ENCODE measurements around the gene MAN2C1.
"Not testable (repeated sequence)": the region's sequence is repeated elsewhere in the genome, so short reads cannot be mapped to it uniquely, and the experiment has no call there.

Gene MAN2C1

DNA sequence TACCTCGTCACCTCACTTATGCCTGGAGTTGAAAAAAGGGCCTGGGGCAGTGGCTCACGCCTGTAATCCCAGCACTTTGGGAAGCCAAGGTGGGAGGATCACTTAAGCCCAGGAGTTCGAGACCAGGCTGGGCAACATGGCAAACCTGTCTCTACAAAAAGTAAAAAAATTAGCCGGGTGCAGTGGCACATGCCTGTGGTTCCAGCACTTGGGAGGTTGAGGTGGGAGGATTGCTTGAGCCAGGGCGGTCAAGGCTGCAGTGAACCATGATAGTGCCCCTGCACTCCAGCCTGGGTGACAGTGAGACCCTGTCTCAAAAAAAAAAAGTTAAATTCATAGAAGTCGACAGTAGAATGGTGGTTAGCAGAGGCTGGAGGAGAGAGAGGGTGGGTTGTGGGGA, 26.2 kb downstream of the MAN2C1 start:
- no peak for DNase-seq

- no peak for DNase-seq
These were observed 28.7 kb downstream of the MAN2C1 start for GRCh38 chr15:75339531-75340240.

- DNase-seq, result no peak
These were observed 29.7 kb downstream of the MAN2C1 start for GRCh38 chr15:75338661-75339240.

DNA sequence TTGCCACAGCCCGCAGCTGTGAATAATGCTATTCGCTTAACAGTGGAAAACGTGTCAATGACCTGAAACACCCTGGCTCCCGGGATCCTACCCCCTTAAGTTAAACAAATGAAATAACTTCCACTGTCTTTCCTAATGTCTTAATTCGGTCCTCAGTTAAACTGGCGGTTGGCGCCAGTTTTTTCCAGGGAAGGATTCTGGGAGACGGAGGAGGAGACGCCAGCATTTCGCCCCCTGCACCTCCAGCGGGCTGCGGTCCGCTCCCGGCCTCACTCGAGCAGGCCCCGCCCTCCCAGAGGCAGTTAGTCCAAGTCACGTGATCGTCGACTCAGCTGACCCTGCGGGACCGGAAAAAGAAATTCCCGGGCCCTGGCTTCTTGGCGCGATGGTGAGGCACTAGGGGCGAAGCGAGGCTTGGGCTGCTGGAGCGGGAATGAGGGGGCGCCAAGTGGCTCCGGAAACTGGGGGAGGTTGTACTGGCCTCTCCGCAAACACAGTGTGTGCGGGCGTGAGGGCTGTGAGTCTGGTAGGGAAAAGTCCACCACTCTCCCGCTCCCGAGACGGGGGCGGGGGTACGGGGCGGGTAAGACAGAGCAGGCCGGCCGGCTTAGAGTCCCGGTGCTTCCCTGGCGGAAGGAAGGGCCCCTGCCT, 32.6 kb downstream of the MAN2C1 start, which contains the start of gene COMMD4:
Gene COMMD4 (plus strand): TSS at position 359 of the 651 bp plus-strand sequence. CDS start 27 bp downstream, at position 386.
- DNase-seq, result peak; percentile 78

DNA sequence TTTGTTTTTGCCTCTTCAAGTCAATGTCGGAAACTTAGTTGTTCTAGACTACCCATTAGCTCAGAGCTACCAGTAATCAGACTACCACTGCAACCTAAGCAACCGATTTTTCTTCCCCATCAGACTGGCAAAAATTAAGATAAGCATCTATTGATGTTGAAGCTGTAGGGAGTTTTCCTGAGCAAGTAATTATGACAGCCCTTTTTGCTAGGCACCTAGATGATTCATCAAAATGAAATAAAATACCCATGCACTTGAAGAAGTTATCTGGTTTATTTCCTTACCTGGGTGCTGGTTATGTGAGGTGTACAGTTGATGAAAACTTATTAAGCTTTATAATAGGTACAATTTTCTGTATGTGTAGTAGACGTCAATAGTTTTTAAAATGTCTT, 33.1 kb downstream of the MAN2C1 start:
- no peak for DNase-seq

GRCh38 chr15:75333654-75334419, 34.6 kb downstream of the MAN2C1 start:
- not testable (repeated sequence) for DNase-seq

GRCh38 chr15:75332093-75332492, 36.3 kb downstream of the MAN2C1 start:
- DNase-seq, result not testable (repeated sequence)

- DNase-seq, result no peak
These were observed 38.8 kb downstream of the MAN2C1 start for GRCh38 chr15:75329571-75329970.

- DNase-seq, result no peak
These were observed 39.7 kb downstream of the MAN2C1 start for GRCh38 chr15:75328493-75329314.

GRCh38 chr15:75327491-75327890, 40.9 kb downstream of the MAN2C1 start:
- no peak for DNase-seq

GRCh38 chr15:75327005-75327404, 41.4 kb downstream of the MAN2C1 start:
- no peak for DNase-seq

DNA sequence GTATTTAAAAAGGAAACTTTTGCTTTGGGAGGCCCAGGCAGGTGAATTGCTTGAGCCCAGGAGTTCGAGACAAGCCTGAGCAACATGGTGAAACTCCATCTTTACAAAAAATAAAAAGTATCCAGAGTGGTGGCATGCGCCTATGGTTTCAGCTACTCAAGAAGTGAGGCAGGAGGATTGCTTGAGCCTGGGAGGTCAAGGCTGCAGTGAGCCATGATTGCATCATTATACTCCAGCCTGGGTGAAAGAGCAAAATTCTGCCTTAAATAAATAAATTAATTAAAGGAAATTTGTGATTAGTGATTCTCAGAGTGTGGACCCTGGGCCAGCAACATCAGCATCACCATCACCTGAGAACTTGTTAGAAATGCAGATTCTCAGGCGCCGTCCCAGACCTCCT, 42.5 kb downstream of the MAN2C1 start:
- DNase-seq, result no peak

GRCh38 chr15:75321711-75322110, 46.7 kb downstream of the MAN2C1 start:
- no peak for DNase-seq

DNA sequence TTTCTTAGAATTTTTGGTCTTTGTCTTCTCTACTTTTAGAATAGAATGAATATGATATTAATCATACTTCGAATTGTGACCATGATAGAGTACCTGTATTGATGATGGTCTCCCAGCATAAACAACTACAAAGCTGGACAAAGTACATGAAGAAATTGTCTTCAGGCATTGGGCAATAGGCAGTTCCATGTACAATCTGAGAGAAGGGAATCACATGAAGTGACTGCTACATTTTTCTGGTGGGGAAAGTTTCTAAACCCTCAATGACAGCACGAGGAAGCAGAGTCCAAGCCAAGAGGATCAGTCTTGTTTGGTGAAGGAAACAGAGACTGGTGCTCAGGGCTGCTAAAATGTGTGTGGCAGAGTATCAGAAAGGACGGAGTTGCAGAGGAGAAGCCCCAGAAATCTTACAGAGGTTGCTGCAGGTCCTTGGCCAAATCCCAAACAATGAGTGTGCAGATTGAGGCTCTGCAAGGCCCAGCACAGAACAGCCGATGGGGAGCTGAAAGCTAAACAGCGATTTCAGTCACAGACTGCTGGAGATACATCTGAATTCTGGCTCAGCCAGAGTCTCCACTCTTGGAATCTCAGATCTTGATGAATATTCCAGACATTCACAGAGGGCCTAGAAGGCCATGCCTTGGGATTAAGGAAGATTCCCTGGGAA, 49.0 kb downstream of the MAN2C1 start:
- DNase-seq, result not testable (repeated sequence)

DNA sequence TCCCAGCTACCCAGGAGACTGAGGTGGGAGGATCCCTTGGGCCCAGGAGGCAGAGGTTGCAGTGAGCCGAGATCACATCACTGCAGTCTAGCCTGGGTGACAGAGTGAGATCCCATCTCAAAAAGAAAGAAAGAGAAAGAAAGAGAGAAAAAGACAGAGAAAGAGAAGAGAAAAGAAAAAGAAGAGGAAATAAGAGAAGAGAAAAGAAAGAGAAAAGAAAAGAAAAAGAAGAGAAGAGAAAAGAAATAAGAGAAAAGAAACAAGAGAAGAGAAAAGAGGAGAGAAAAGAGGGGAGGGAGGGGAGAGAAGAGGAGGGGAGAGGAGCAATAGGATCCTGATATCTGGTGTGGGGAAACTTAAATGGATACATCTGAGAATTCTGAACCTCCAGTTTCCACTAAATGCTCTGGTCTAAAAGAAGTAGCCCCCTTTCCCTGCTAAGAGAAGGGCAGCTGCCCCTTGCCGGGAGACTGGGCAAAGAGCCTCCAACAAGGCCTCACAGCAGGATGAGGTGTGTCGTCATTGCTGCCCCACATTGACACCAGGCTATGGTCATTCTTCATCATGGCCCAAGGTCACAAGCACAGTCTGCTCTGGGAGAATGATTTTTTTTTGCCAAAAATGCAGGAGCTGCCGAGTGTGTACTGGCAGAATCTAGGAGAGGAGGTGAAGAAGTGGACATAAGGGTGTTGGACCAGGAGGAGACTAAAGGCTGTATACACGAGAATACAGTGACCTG, 53.7 kb downstream of the MAN2C1 start:
- no peak for DNase-seq

- no peak for DNase-seq
These were observed 55.1 kb downstream of the MAN2C1 start for GRCh38 chr15:75313116-75313845.

DNA sequence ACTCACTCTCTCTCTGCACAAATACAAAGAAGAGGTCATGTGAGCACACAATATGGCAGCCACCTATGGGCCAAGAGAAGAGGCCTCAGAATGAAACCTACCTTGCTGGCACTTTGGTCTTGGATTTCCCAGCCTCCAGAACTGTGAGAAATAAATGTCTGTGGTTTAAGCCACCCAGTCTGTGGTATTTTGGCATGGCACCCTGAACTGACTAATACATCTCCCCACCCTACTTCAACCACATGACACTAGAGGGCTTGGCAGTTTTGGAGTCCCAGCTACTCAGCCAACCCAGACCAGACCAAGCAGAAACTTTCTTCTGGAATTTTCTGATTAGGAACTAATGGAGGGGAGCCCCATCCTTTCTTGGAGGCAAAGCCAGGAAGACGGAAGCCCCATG, 55.9 kb downstream of the MAN2C1 start:
- not testable (repeated sequence) for DNase-seq

- no peak for DNase-seq
These were observed 58.7 kb downstream of the MAN2C1 start for GRCh38 chr15:75309711-75310110.

DNA sequence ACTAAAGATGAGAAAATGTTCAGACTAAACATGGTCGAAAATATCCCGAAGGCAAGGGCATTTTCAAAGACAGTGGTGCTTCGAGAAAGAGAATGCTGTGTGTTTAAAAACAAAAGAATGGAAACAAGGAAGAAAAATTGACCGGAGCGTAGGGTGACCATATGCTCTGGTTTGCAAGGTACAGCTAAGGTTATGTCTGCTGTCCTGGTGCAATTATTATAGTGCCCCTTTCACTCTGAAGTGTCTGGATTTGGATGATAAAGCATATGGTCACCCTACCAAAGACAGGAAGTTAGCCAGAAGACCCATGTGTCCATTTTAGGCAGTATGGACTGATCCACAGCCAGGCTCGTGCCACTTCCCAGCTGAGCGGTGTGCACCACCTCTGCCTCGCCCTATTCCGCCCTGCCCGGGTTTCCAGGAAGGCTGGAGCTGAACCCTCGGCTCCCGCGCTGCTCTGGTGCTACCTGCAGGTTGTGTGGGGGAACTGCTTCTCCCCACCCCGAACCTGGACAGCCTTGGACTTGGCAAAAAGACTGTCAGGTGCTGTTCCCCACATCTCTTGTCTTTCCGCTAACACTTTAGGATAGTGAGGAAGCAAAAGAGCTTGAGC, 60.5 kb downstream of the MAN2C1 start:
- no peak for DNase-seq

DNA sequence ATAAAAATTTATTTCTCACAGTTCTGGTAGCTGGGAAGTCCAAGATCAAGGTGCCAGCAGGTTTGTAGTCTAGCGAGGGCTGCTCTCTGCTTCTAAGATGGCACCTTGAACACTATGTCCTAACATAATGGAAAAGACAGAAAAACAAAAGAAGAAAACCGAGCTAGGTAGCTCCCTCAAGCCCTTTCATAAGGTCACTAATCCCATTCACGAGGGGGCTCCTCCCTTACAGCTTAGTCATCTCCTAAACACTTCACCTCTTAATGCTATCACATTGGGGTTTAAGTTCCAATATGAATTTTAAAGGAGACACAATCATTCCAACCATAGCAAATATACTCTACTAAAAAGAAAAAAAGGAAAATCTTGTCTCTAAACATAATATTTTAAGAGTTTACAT, 62.2 kb downstream of the MAN2C1 start:
- DNase-seq, result no peak
